DMS114 treated with DMSO at 0.1 percent for 48 hours (cell line): ENCODE data around the gene CACNA1C.
"Not testable (repeated sequence)": the region's sequence is repeated elsewhere in the genome, so short reads cannot be mapped to it uniquely, and the experiment has no call there.

Experiments
- DNase-seq: peaks from one replicate; lab custom pipeline; 2025; ENCODE audit not compliant: unreplicated experiment; lab: John Stamatoyannopoulos, UW

CACNA1C gene

DNA sequence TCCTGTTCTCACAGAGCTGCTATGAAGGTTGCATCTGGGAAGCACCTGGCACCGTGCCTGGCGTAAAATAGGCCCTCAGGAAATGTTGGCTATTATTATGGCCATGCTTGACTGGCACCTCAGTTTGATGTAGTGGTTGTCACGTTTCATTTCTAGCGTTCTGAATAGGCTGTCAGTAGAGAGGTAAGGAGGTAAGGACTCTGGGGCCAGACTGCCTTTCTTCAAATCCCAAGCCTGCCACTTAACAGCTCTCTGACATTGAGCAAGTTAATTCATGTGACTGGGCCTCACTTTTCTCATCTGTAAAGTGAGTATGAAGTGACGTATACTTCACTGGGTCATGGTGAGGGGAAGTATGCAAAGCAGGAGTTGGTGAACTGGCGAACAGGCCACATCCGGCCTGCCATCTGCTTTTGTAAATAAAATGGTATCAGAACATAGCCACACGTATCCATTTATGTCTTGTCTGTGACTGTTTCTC lies 196.2 kb downstream of the CACNA1C start:
- DNase-seq, result no peak

- DNase-seq, result no peak
These were observed 198.0 kb downstream of the CACNA1C start for GRCh38 chr12:2250797-2251196.

DNA sequence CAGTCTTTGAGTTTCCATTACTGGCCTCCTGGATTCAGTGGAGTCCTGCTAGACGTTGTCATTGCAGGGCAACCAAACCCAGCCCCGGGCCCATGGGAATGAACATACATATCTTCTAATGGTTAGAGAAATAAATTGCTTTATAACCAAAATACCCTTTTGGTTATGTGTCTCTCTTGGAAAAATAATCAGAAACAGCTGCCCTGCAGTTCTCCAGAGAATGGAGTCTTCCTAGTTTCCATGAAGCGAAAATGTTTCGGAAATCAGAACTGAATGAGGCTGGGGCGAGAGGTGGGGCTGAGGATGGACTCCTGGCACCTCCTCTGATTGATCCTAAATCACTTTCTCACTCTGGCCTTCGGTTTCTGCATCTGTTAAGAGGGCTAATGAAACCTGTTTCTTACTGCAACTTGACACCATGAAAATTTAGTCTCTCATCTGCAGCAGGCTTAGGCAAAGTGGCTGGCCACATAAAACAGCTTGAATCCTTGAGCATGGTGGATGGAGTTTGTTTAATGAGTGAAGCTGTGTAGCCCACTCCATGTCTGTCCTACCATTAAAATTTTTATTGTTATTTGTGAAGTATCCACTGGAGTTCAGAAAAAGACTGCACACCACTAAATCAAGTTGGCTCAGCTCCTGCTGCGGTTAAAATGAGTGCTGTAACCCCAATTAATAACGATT lies 198.9 kb downstream of the CACNA1C start:
- no peak for DNase-seq

- no peak for DNase-seq
These were observed 202.5 kb downstream of the CACNA1C start for GRCh38 chr12:2255311-2255710.

DNA sequence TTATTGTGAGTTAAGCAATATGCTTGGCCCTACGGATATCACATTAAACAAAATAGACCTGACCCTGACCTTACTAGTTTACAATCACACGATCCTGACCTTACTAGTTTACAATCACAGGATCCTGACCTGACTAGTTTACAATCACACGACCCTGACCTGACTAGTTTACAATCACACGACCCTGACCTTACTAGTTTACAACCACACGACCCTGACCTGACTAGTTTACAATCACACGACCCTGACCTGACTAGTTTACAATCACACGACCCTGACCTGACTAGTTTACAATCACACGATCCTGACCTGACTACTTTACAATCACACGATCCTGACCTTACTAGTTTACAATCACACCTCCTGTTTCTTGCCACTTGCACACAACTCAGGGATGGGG lies 202.9 kb downstream of the CACNA1C start:
- not testable (repeated sequence) for DNase-seq

GRCh38 chr12:2256453-2256852 lies 203.7 kb downstream of the CACNA1C start:
- no peak for DNase-seq

GRCh38 chr12:2256915-2257314 lies 204.1 kb downstream of the CACNA1C start:
- DNase-seq, result no peak

DNA sequence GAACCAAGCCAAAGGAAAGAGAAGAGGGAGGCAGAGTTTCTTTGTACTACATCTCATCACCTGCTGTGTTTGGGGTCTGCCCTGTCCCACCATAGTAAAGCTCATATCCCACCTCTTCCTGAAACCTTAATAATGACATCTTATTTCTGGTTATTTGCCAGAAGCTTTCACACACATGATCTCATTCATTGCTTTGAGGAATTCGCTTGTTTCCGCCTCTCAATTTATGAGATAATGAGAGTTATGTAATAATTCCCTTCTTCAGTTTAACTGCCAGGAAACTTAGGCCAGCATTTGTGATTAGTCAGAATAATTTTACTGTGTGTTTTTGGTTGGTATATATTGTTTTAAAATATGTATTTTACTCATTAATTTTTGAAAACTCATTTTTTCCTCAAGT lies 205.2 kb downstream of the CACNA1C start:
- no peak for DNase-seq

DNA sequence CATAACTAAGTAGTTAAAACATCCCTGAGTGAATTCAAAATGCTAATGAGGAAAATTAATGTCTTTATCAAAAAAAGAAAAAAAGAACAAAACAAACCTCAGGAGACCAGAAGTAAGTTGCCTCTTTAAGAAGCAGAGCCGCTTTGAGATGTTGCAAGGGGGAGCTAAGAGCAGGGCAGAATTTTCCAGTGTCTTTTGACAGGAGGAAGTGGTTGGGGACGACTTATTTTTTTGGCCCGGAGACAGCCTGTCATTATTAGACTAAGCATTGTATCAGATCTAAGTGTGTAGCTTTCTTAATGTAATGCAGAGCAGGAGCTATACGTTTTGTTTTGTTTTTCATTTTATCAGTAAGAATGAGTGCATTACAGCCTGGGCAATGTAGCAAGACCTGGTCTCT lies 206.6 kb downstream of the CACNA1C start:
- DNase-seq, result no peak

- no peak for DNase-seq
These were observed 207.7 kb downstream of the CACNA1C start for GRCh38 chr12:2260441-2260840.

DNA sequence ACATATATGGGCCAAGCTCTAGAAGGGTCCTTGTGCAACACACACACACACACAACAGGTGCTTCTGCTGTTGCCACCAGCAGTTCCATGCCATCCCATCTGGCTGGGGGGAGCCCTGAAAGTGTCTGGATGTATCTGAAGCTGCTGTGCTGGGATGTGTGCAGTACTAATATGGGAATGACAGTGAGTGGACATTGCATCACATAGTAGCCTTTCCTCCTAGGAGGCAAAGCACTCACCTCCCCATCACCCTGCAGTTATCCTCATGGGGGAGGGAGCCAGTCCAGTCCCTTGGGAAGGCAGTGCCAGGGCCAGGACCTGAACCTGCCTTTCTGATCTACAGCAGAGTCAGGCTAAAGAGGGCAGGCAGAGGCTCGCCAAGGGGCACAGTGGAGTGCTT lies 208.9 kb downstream of the CACNA1C start:
- no peak for DNase-seq

- DNase-seq, result no peak
These were observed 209.7 kb downstream of the CACNA1C start for GRCh38 chr12:2262449-2262848.

DNA sequence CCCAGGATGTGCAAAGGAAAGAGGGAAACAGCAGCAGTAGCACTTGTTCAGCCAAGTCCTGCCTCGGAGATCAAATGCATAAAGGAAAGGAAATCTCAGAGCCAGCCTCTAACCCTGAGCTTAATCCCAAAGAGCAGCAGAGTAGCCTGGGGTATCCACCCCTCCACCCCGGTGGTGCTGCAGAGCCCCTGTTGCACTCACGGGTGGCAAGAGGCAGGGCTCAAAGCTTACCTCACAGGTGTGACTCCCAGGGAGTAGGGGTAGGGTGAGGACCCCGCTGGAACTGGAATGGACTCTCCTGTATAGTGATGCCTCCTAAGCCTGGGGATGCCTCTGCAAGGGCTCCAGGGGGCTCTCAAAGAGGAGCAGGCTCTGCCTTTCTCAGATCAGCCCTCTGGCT lies 211.1 kb downstream of the CACNA1C start:
- DNase-seq, result no peak

DNA sequence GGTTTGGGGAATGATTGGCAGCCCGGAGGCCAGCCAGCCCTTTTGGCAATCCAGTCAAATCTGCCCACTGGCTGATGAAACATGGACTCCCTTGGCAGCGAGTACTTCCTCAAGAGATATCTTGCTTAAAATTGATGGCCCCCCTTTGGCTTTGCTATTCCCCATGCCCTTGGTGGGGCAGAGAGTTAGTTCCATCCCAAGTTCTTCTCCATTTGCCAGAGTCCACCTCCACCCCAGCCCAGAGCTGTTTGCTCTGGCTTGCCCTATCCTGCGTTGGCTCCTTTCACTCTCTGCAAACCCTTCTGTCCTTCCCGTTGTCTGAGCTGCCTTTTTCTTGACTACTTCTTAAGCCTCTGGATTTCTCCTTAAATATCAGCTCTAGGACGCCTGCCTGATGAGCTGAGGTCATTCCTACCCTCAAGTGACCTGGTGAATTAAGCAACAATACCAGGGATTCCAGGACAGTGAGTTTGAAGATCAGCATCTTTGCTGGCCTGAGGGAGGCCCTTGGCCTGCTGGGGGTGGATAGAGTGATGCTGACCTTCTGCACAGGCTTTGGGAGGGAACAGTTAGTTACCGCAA lies 212.0 kb downstream of the CACNA1C start:
- DNase-seq, result no peak

- no peak for DNase-seq
These were observed 212.8 kb downstream of the CACNA1C start for GRCh38 chr12:2265461-2266167.

- DNase-seq, result no peak
These were observed 214.2 kb downstream of the CACNA1C start for GRCh38 chr12:2266666-2267620.

DNA sequence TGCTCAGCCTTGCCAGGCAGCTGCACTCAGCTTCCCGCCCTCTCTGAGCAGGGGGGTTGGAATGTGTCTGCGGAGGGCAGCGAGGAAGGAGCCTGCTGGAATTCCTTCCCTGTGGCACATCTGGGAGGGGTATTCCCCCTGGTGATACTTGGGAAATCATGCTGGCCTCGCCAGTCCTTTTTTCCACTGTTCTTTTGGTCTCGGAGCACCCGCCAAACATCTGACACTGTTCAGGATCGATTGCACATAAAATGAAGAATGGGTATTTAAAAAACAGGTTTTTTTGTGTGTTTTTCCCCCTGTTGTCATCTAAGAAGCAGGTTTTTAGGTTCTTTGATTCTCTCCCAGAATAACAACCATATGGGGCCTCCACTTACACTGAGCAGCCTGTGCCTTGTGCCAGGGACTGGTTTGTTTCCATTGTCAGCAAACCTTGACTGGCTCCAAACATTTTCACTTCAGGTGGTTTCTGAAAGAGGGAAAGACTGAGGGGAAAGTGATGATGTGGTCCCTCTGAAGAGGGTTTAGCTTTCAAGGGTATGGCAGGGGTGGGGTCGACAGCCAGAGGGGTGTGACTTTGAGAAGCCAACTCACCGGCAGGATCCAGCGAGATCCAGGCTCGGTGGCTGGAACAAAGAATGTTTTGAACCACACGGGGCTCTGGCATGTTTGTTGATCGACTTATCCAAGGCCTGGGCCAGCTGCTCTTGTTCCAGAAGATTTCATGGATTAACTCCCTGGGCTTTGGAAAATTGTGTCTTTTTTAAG lies 215.1 kb downstream of the CACNA1C start:
- DNase-seq, result no peak

DNA sequence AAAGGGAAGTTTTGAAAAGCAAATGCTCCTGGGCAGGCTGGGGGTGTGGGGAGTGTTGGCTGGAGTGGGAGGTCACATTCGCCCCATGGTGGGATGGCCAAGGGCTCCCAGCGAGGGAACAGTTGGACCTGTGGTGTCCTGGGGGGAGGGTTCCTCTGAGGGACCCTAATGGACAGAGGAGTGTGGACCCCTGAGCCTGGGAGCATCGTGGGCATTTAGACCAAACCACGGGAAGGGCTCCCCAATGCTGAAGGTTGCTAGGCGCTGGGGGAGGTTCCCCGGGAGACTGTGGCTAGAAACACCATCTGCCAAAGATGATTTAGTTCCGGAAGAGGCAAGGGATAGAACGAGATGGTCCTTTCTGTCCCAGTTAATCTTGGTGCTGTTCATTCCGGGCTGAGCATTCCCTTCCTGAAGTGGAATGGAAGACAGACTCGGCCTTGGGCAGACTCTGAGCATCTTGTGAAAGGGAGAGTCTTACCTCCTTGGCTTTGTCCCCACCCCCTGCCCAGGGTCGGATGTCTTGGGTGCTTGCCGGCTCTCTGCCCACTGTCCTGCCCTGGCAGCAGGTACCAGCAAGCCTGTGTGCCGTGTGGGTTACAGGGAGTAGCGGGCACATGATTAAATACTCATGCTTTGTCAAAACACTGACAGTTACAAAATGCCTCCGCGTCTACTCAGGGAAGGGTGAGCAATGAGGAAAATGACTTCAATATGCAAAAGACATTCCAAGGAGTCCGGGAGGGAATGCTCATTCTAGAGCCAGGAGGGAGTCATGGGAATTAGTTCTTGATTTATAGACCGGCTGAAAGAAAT lies 215.9 kb downstream of the CACNA1C start:
- DNase-seq, result no peak

DNA sequence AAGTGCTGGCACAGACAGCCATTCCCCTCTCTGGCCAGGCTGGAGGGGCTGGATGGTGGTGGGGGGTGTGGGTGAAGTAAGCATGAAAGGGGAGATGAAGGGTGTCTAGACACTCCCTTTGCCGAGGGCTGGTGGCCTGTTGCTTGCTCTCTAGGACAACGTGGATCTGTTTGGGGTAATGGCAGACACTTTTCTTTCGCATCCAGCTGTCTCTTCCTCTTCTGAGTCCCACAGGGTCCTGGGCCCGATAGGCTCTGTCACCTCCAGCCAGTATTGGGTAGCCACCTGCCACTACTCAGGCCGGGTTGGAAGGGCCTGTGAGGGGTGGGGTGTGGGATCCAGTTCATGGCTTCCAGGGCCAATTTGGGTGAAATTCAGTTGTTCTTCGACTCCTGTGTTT lies 218.1 kb downstream of the CACNA1C start:
- DNase-seq, result no peak

- DNase-seq, result no peak
These were observed 219.2 kb downstream of the CACNA1C start for GRCh38 chr12:2271961-2272360.
